ENCODE data around the gene IKBKE.

Gene IKBKE

GRCh38 chr1:206524739-206525364 lies 54.6 kb downstream of the IKBKE start:
- TF ChIP-seq CTCF (IDR thresholded peaks at IDR 0.05; ENCODE audit: low read depth, low read length, missing control alignments), result no peak
- H3K4me3 ChIP-seq (ENCODE audit: low read depth, low read length), result no peak overlapping the region
- in situ Hi-C loops (cut with HindIII; ENCODE audit: low sequenced_read_pairs), result no loop called here
- no peak for DNase-seq (ENCODE audit: low read depth)

DNA sequence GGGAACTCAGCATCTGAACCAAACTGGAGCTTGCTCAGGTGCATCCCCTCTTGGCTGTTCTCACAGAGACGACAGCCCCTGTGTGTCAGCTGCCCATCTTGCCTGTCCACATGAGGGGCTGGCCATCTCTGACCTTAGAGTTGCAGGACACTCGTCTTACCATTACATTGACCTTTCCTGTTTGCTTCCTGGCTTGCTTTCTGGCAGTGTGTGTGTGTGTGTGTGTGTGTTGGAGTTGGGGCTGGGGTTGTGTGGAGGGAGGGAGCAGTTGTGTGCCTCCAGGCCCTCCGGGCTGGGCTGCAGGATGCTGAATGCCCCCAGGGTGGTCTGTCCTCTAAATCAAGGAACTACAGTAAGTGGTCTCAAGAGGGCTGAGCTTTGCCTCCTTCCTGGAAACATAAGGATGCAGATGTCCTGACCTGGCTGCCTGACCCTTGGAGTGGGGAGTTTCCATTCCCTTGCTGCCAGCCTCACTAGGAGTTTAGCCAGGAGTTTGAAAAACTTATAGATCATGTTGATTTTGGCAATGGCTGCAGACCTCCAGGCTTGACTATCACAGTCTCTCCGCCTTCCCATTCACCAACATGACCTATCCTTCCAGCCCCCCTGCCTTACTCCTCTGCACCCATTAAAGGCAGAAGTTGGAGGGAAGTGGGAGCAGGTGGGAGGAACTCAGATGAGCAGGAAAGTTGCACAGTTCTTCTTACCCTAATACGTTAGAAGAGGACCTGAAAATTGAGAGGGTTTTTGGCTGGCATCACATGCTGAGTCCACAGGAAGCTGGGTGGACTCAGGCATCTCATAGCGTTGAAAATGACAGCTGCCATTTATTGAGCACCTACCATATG lies 56.0 kb downstream of the IKBKE start:
- in situ Hi-C loops (cut with HindIII; ENCODE audit: low sequenced_read_pairs), result no loop called here
- no peak for DNase-seq (ENCODE audit: low read depth)
- H3K4me3 ChIP-seq (ENCODE audit: low read depth, low read length), result no peak overlapping the region
- TF ChIP-seq CTCF (IDR thresholded peaks at IDR 0.05; ENCODE audit: low read depth, low read length, missing control alignments), result no peak

DNA sequence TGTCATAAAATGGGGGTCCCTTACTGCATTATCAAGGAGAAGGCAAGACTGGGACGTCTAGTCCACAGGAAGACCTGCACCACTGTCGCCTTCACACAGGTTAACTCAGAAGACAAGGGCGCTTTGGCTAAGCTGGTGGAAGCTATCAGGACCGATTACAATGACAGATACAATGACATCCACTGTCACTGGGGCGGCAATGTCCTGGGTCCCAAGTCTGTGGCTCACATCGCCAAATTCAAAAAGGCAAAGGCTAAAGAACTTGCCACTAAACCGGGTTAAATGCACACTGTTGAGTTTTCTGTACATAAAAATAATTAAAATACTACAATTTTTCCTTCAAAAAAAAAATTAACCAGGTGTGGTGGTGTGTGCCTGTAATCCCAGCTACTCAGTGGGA lies 59.1 kb downstream of the IKBKE start:
- in situ Hi-C loops (cut with HindIII; ENCODE audit: low sequenced_read_pairs), result no loop called here
- no peak for TF ChIP-seq CTCF (IDR thresholded peaks at IDR 0.05; ENCODE audit: low read depth, low read length, missing control alignments)
- no peak overlapping the region for H3K4me3 ChIP-seq (ENCODE audit: low read depth, low read length)
- no peak for DNase-seq (ENCODE audit: low read depth)

DNA sequence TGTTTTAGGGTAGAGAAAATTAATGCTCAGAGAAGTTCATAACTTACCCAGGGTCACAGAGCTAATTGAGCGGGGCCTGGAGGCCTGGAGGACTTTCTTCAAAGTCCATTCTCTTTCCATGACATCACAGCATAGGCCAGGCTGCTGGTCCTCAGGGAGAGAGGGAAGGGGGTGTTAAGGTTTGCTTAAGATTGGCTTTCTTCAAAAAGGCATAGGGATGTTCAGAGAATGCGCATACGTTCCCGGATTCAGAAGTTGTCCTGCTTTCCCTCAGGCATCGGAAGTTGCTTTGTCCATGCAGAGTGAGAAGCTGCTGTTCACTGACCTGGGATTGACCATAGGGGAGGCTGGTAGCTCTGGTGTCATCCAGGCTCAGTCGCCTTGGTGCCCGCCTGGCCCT lies 62.1 kb downstream of the IKBKE start:
- in situ Hi-C loops (cut with HindIII; ENCODE audit: low sequenced_read_pairs), result no loop called here
- no peak overlapping the region for H3K4me3 ChIP-seq (ENCODE audit: low read depth, low read length)
- no peak for DNase-seq (ENCODE audit: low read depth)
- no peak for TF ChIP-seq CTCF (IDR thresholded peaks at IDR 0.05; ENCODE audit: low read depth, low read length, missing control alignments)

- H3K4me3 ChIP-seq (ENCODE audit: low read depth, low read length), result no peak overlapping the region
- in situ Hi-C loops (cut with HindIII; ENCODE audit: low sequenced_read_pairs), result no loop called here
- TF ChIP-seq CTCF (IDR thresholded peaks at IDR 0.05; ENCODE audit: low read depth, low read length, missing control alignments), result no peak
- DNase-seq (ENCODE audit: low read depth), result no peak
Measured at GRCh38 chr1:206534552-206534951, 64.3 kb downstream of the IKBKE start.

DNA sequence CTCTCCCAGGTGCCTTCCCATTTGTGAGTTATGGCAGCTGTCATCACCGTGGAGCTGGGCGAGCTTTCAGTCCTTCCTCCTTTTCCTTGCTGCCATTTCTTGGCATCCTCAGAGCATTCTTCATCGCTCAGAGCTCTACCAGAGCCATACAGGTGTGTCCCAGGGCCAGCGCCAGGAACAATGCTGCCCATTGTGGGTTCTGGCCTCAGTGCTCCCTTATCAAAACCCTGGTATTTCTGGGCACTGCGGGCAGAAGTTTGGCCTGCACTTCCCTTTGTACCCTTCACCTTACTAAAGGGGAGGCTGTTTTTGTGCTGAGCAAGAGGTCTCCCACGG lies 65.5 kb downstream of the IKBKE start:
- in situ Hi-C loops (cut with HindIII; ENCODE audit: low sequenced_read_pairs), result no loop called here
- no peak overlapping the region for H3K4me3 ChIP-seq (ENCODE audit: low read depth, low read length)
- no peak for TF ChIP-seq CTCF (IDR thresholded peaks at IDR 0.05; ENCODE audit: low read depth, low read length, missing control alignments)
- DNase-seq (ENCODE audit: low read depth), result no peak
